C4-2B (cell line): ENCODE data around the gene PMFBP1.

Experiments
- H3K27ac ChIP-seq: fragments of 450-650 bp; 2 replicates; pipeline ENCODE4 v1.5.1; 2017
- CTCF ChIP-seq: fragments of 450-650 bp; conservative IDR thresholded peaks from 2 replicates; pipeline ENCODE4 v1.5.1; 2017; ENCODE audit warnings: mild to moderate bottlenecking
- ZFX ChIP-seq: fragments of 450-650 bp; IDR thresholded peaks from 2 replicates; pipeline ENCODE4 v1.6.1; 2017

The PMFBP1 gene

DNA sequence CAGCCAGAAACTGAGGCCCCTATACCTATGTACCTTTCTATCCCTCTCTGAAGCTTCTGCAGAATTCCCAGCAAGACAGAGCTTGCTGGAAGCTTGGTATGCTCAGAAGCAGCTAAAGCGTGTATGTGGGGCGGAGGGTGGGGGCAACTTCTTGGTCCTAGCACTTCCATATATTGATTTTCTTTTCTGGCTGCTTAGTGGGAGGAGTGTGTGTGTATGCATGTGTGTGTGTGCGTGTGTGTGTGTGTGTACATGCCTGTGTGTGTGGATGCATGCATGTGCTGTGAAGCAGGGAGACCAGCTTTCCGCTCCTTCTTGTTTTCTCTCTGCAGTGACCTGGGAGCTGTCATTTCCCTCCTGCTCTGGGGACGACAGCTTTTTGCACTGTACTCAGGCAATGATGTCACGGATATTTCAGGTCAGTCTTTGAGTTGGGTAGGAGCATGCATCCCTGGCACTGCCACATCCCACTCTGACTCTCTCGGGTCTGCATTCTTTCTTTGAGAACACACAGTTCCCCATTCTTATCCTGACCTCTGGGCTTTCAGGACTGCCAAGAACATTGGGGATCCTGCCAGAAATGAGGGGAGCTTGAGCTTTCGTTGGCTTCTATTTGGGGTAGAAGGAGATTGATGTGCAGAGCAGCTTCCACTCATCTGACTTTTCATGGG is 98.3 kb downstream of the PMFBP1 start:
- TF ChIP-seq ZFX: no peak
- no peak for TF ChIP-seq CTCF
- no peak overlapping the region for H3K27ac ChIP-seq

- no peak for TF ChIP-seq ZFX
- no peak for TF ChIP-seq CTCF
Observed at GRCh38 chr16:72072514-72073342, 99.2 kb downstream of the PMFBP1 start.

More at GRCh38 chr16:72072514-72073342, 99.2 kb downstream of the PMFBP1 start:
- H3K27ac ChIP-seq: no peak overlapping the region
